Cortex of kidney (tissue), 1 donor: ENCODE measurements around the gene PTPRE.

ENCODE experiments used
- DNase-seq: peaks from one replicate; lab custom pipeline; 2025; lab: John Stamatoyannopoulos, UW

Gene PTPRE

DNA sequence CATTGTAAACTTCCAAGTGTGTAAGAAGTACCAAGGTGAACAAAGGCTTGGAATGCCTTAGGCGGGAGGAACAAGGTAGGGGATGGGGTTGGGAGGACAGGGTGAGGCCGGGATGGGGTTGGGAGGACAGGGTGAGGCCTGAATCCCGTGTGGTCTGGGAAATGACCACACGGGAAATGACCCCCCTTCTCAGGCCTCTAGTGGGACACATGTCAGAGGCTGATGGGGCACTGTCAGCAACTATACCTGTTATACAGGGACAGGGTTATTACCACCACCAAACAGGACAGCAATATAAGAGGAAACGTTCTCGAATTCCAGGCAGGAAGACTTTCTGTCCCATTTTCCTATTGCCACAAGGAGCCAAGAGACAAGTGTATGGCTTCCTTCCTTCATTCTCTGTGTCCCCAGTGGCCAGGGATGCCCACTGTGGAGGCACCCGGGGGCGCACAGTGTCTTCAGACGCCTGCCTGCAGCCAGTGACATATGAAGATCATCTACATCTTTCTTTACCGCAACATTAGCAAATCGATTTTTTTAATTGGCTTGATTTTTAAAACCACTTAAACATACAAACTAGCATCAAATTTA is 218.0 kb downstream of the PTPRE start:
- DNase-seq: no peak

DNA sequence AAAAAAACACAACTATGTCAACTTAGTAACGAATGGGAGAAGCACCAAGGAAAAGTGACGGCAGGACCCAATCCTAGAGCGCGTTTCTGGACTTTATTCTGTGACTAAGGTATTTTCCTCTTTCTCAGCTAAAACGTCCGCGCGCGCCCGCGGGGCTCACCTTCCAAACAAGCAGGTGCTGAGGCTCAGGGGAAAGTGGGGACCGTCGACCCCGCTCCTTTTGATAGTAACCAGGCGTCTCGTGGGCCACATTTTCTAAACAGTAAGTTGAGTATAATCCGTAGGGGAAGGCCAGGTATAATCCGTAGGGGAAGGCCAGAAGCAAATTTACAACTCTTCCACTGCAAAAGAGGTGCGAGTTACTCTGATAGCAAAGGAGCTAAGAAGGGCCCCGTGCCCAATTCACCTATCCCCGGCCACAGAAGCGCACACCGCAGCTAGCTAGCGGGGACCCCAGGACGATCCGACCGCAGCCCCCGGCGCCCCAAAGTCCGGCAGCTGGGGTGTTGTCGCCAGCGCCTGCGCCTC is 218.6 kb downstream of the PTPRE start:
- DNase-seq: no peak

DNA sequence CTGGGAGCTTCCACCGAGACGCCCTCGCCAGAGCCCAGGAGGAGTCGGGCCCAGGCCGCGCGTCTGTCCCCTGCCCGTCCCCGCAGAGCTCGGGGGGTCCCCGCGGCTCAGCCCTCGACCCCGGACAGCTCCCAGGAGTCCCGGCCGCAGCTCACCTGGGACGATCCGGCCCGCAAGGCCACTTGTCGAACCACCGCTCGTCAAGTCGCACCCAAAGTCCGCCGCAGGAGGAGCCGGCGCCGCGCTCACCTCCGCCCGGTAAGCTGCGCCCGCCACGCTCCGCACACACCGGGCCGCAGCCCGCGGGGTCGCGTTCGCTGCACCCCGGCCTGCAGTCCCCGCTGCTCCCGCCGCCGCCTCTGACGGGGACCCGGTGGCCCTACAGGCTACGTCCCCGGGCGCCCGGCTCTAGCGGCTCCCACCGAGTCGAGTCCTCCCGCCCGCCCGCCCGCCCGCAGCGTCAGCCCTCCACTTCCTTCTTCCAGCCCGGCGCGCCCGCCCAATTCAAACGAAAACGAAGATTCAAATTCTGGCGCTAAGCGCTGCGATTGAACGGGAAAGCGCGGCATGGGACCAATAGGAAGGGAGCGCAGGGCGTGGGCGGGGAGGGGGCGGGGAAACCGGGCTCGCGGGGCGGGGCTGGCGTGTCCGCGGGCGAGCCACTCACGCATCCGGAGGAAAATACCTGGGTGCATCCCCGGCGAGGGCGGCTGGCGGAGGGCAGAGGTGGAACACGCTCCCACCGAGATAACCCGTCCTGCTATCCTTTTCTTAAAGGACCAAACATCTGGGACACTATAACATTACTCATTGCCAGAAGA is 219.3 kb downstream of the PTPRE start, which contains the start of gene MKI67:
Gene MKI67, minus strand, starts transcription at position 480 of the 821 bp plus-strand sequence. CDS start 756 bp downstream, outside the sequence.
- no peak for DNase-seq

DNA sequence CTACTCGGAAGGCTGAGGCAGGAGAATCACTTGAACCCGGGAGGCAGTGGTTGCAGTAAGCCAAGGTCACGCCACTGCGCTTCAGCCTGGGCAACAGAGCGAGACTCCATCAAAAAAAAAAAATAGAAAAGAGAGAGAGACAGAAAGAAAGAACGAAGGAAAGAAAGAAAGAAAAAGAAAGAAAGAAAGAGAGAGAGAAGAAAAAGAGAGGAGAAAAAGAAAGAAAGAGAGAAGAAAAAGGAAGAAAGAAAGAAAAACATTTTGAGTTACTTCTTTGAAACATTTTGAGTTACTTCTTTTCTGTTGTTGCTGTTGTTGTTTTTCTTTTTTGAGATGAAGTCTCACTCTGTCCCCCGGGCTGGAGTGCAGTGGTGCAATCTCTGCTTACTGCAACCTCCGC is 221.7 kb downstream of the PTPRE start:
- DNase-seq: no peak

DNA sequence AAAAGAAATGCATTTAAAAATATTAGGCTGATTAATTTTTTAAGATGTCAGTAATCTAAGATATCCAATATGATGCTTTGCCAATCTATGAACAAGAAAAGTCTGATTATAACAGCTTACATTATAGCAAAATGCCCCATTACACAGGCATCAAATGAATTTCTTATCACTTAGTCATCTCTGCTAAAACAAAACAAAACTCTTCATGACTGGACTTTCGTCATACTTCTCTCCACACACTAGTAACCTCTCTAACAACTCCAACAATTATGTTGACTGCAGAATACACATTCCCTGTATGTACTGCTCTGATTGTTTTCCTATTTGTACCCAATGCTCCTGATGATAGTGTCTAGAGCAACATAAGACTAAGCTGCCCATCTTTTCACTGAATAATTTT is 223.1 kb downstream of the PTPRE start:
- no peak for DNase-seq
